ENCODE results near the gene LDB3. TPM values are rescaled to one million over a fixed set of nuclear protein-coding genes. Genes with fewer than 3 reads are reported as not detected.
A peak's percentile ranks its signal among the peaks of the same experiment; 100 is the strongest.

The LDB3 gene
- total RNA-seq, 2 donors from 2014 or later, result 0.66 to 0.78 TPM

GRCh38 chr10:86693721-86694369, 25.5 kb downstream of the LDB3 start:
- H3K36me3 ChIP-seq (replicated peaks in 1 of 2; ENCODE audit: insufficient read depth in 1 of 2, low read depth in 2 of 2), result no peaks in the 10 kb centered on the region
- no peaks in the 10 kb centered on the region for H3K9me3 ChIP-seq
- WGBS, 2 donors, result 22 to 30% methylated on average over 10 of the region's 10 CpGs
- ATAC-seq (peak; percentile 45), DNase-seq (peak; percentile 37 to 59 (median 48))
- no peak overlapping the region for H3K4me3 ChIP-seq
- peaks cover 6% of the 10 kb centered on the region for H3K4me1 ChIP-seq
- no peaks in the 10 kb centered on the region for H3K27me3 ChIP-seq
- no peak overlapping the region for H3K27ac ChIP-seq
- intact Hi-C loops (cut with DNase I), result loop anchor here (5.0 kb wide), 1 partner anchor 203 kb away; no protein-coding TSS in a partner anchor
- TF ChIP-seq POLR2A (IDR thresholded peaks at IDR 0.05), result no peak
- peak; percentile 23 to 58 (median 50) for TF ChIP-seq CTCF (IDR thresholded peaks at IDR 0.05)

GRCh38 chr10:86698207-86698940, 30.1 kb downstream of the LDB3 start:
- TF ChIP-seq POLR2A (IDR thresholded peaks at IDR 0.05) (no peak), CTCF (IDR thresholded peaks at IDR 0.05) (peak in 3 of 7 experiments; percentile 17 to 32 (median 20))
- ATAC-seq, result no peak
- Histone ChIP-seq H3K4me3 (no peak overlapping the region), H3K36me3 (replicated peaks in 1 of 2; ENCODE audit: insufficient read depth in 1 of 2, low read depth in 2 of 2) (no peaks in the 10 kb centered on the region), H3K27me3 (no peaks in the 10 kb centered on the region), H3K9me3 (no peaks in the 10 kb centered on the region), H3K4me1 (peaks cover 6% of the 10 kb centered on the region), H3K27ac (no peak overlapping the region)
- 39 to 44% methylated on average over 6 to 9 of the region's 9 CpGs for WGBS, 2 donors
- intact Hi-C loops (cut with DNase I), result no loop called here
- DNase-seq, result peak in 3 of 4 donors; percentile 13 to 50 (median 35)

- Histone ChIP-seq H3K4me3 (no peak overlapping the region), H3K4me1 (peaks cover 6% of the 10 kb centered on the region), H3K9me3 (no peaks in the 10 kb centered on the region), H3K27ac (no peak overlapping the region), H3K36me3 (replicated peaks in 1 of 2; ENCODE audit: insufficient read depth in 1 of 2, low read depth in 2 of 2) (no peaks in the 10 kb centered on the region), H3K27me3 (no peaks in the 10 kb centered on the region)
- DNase-seq (no peak), ATAC-seq (no peak)
- 90 to 96% methylated on average over 7 of the region's 7 CpGs for WGBS, 2 donors
- intact Hi-C loops (cut with DNase I), result no loop called here
- TF ChIP-seq CTCF (IDR thresholded peaks at IDR 0.05) (no peak), POLR2A (IDR thresholded peaks at IDR 0.05) (no peak)
These were observed 30.8 kb downstream of the LDB3 start for GRCh38 chr10:86699125-86699524.

GRCh38 chr10:86699541-86699940, 31.2 kb downstream of the LDB3 start:
- ATAC-seq (no peak), DNase-seq (no peak)
- H3K4me1 ChIP-seq, result peaks cover 6% of the 10 kb centered on the region
- H3K27ac ChIP-seq, result no peak overlapping the region
- H3K27me3 ChIP-seq, result no peaks in the 10 kb centered on the region
- intact Hi-C loops (cut with DNase I), result no loop called here
- no peak overlapping the region for H3K4me3 ChIP-seq
- 97 to 100% methylated on average over 5 to 8 of the region's 8 CpGs for WGBS, 2 donors
- H3K36me3 ChIP-seq (replicated peaks in 1 of 2; ENCODE audit: insufficient read depth in 1 of 2, low read depth in 2 of 2), result no peaks in the 10 kb centered on the region
- TF ChIP-seq POLR2A (IDR thresholded peaks at IDR 0.05) (no peak), CTCF (IDR thresholded peaks at IDR 0.05) (no peak)
- H3K9me3 ChIP-seq, result no peaks in the 10 kb centered on the region
